Astrocyte (in vitro differentiated cells and primary cell): ENCODE measurements around the gene RCCD1. TPM values are rescaled to one million over a fixed set of nuclear protein-coding genes. Genes with fewer than 3 reads are reported as not detected.

Experiments
- DNase-seq: peaks from one replicate; pipeline ENCODE4 v3.0.0-alpha.2; 2010; ENCODE audit warnings: low read depth
- FAIRE-seq: peaks from 2 replicates; lab custom pipeline; 2011; peaks lifted over from hg19 to GRCh38; lab: Jason Lieb, UNC
- H2AFZ ChIP-seq: 2 replicates; pipeline ENCODE4 v1.6.0; 2012; ENCODE audit warnings: low read depth, low read length, inconsistent platforms
- H3K27ac ChIP-seq: 2 replicates; pipeline ENCODE4 v1.5.1; 2011; ENCODE audit warnings: low read depth, low read length, inconsistent platforms
- H3K27me3 ChIP-seq: 2 replicates; pipeline ENCODE4 v1.6.0; 2011; ENCODE audit warnings: low read length, inconsistent platforms; ENCODE audit not compliant: insufficient read depth
- H3K36me3 ChIP-seq: 2 replicates; pipeline ENCODE4 v1.5.1; 2011; ENCODE audit warnings: low read length, inconsistent platforms; ENCODE audit not compliant: insufficient read depth
- H3K4me1 ChIP-seq: 2 replicates; pipeline ENCODE4 v1.5.1; 2011; ENCODE audit warnings: low read length, inconsistent platforms; ENCODE audit not compliant: insufficient read depth
- H3K4me2 ChIP-seq: 2 replicates; pipeline ENCODE4 v1.6.0; 2012; ENCODE audit warnings: low read length, inconsistent platforms
- H3K4me3 ChIP-seq: 2 replicates; pipeline ENCODE4 v1.5.1; 2011; ENCODE audit warnings: low read depth, mild to moderate bottlenecking, low read length, inconsistent platforms; ENCODE audit not compliant: insufficient read depth
- H3K79me2 ChIP-seq: 2 replicates; pipeline ENCODE4 v1.6.0; 2012; ENCODE audit warnings: mild to moderate bottlenecking, low read length, inconsistent platforms; ENCODE audit not compliant: insufficient read depth
- H3K9ac ChIP-seq: 2 replicates; pipeline ENCODE4 v1.6.0; 2012; ENCODE audit warnings: mild to moderate bottlenecking, low read length, inconsistent platforms
- H3K9me3 ChIP-seq: 2 replicates; pipeline ENCODE4 v1.5.1; 2012; ENCODE audit warnings: low read depth, mild to moderate bottlenecking, low read length, inconsistent platforms; ENCODE audit not compliant: insufficient read depth
- H4K20me1 ChIP-seq: 2 replicates; pipeline ENCODE4 v1.6.0; 2012; ENCODE audit warnings: low read length, inconsistent platforms; ENCODE audit not compliant: insufficient read depth
- H3K27ac Mint-ChIP-seq: one replicate; pipeline ENCODE4 v1.8.0; 2021; ENCODE audit warnings: mild to moderate bottlenecking, mixed read lengths; ENCODE audit not compliant: unreplicated experiment
- H3K27me3 Mint-ChIP-seq: one replicate; pipeline ENCODE4 v1.8.0; 2021; ENCODE audit warnings: low read depth, mixed read lengths; ENCODE audit not compliant: unreplicated experiment
- H3K36me3 Mint-ChIP-seq: one replicate; pipeline ENCODE4 v1.8.0; 2021; ENCODE audit warnings: low read depth, mixed read lengths; ENCODE audit not compliant: unreplicated experiment
- H3K4me1 Mint-ChIP-seq: one replicate; pipeline ENCODE4 v1.8.0; 2021; ENCODE audit warnings: low read depth, mixed read lengths; ENCODE audit not compliant: unreplicated experiment
- H3K4me3 Mint-ChIP-seq: one replicate; pipeline ENCODE4 v1.8.0; 2021; ENCODE audit warnings: mild to moderate bottlenecking, moderate library complexity, mixed read lengths; ENCODE audit not compliant: unreplicated experiment
- H3K9me3 Mint-ChIP-seq: one replicate; pipeline ENCODE4 v1.8.0; 2021; ENCODE audit warnings: mild to moderate bottlenecking, mixed read lengths; ENCODE audit not compliant: unreplicated experiment
- EZH2 ChIP-seq: IDR thresholded peaks from 2 replicates; pipeline ENCODE4 v1.6.1; 2012; ENCODE audit warnings: mild to moderate bottlenecking, low read length, inconsistent platforms; ENCODE audit not compliant: insufficient read depth
- total RNA-seq: library from RNA; stranded (reverse); gene quantifications from 2 replicates; pipeline ENCODE4 v1.2.1, GENCODE V29; 2021
- TF ChIP-seq, protein P1 (sequence below): IDR thresholded peaks from 2 replicates; pipeline ENCODE4 v1.5.1; 2011; ENCODE audit warnings: low read depth, mild to moderate bottlenecking, inconsistent platforms, low read length, moderate library complexity; ENCODE audit not compliant: insufficient read depth

Gene RCCD1
- total RNA-seq, 1 donor from 2014 or later = 6.8 TPM

DNA sequence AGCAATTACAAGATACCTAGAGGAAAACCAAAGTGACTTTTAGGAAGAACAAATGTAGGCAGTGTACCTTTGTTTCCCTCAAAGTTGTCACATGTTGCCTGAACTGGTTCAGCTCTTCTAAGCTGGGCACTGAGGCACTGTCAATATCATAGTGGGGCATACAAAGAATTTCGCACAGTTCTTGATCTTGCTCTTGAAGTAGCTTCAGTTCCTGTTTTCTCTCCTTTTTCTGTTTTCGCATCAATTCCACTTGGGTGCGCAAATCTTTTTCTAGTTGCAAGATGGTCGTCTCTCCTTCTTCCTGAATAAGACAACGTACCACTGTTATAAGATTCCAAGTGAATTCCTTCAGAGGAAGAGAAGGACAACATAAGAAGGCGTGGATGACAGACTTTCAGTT lies 27.0 kb downstream of the RCCD1 start:
- Histone ChIP-seq H3K27me3 (no peaks in the 10 kb centered on the region), H3K79me2 (peaks cover 37% of the 10 kb centered on the region), H3K9ac (no peak overlapping the region), H4K20me1 (no peaks in the 10 kb centered on the region), H2AFZ (no peak overlapping the region), H3K4me2 (no peak overlapping the region), H3K4me1 (no peaks in the 10 kb centered on the region), H3K9me3 (no peaks in the 10 kb centered on the region), H3K36me3 (peaks cover 31% of the 10 kb centered on the region), H3K27ac (no peak overlapping the region), H3K4me3 (no peak overlapping the region)
- Mint-ChIP-seq H3K4me1 (peaks cover 5% of the 10 kb centered on the region), H3K36me3 (no peaks in the 10 kb centered on the region), H3K9me3 (no peaks in the 10 kb centered on the region), H3K27ac (no peak overlapping the region), H3K4me3 (no peak overlapping the region), H3K27me3 (no peaks in the 10 kb centered on the region)
- TF ChIP-seq, protein P1, sequence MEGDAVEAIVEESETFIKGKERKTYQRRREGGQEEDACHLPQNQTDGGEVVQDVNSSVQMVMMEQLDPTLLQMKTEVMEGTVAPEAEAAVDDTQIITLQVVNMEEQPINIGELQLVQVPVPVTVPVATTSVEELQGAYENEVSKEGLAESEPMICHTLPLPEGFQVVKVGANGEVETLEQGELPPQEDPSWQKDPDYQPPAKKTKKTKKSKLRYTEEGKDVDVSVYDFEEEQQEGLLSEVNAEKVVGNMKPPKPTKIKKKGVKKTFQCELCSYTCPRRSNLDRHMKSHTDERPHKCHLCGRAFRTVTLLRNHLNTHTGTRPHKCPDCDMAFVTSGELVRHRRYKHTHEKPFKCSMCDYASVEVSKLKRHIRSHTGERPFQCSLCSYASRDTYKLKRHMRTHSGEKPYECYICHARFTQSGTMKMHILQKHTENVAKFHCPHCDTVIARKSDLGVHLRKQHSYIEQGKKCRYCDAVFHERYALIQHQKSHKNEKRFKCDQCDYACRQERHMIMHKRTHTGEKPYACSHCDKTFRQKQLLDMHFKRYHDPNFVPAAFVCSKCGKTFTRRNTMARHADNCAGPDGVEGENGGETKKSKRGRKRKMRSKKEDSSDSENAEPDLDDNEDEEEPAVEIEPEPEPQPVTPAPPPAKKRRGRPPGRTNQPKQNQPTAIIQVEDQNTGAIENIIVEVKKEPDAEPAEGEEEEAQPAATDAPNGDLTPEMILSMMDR = no peak
- TF ChIP-seq EZH2 = no peak
- DNase-seq (no peak), FAIRE-seq (no peak)

DNA sequence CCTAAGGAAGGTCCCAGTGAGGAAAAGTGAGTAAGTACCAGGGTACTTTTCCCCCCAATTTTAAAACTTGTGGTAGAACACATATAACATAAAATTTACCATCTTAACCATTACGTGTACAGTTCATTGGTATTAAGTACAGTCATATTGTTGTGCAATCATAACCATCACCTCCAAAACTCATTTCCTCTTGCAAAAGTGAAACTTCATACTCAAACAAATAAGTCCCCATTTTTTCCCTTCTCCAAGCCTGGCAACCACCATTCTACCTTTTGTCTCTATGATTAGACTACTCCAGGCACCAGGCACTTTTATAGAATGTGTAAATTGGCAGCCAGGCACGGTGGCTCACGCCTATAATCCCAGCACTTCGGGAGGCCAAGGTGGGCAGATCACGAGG lies 27.5 kb downstream of the RCCD1 start:
- no peak for FAIRE-seq
- Histone ChIP-seq H3K27me3 (no peaks in the 10 kb centered on the region), H4K20me1 (no peaks in the 10 kb centered on the region), H3K4me1 (no peaks in the 10 kb centered on the region), H3K4me3 (no peak overlapping the region), H3K9ac (no peak overlapping the region), H3K4me2 (no peak overlapping the region), H3K9me3 (no peaks in the 10 kb centered on the region), H3K36me3 (peaks cover 31% of the 10 kb centered on the region), H2AFZ (no peak overlapping the region), H3K27ac (no peak overlapping the region), H3K79me2 (peaks cover 41% of the 10 kb centered on the region)
- no peaks in the 10 kb centered on the region for H3K9me3 Mint-ChIP-seq
- peaks cover 5% of the 10 kb centered on the region for H3K4me1 Mint-ChIP-seq
- TF ChIP-seq, protein P1 = no peak
- no peak for TF ChIP-seq EZH2
- no peaks in the 10 kb centered on the region for H3K36me3 Mint-ChIP-seq
- H3K27ac Mint-ChIP-seq = no peak overlapping the region
- H3K27me3 Mint-ChIP-seq = no peaks in the 10 kb centered on the region
- no peak overlapping the region for H3K4me3 Mint-ChIP-seq
- DNase-seq = no peak

DNA sequence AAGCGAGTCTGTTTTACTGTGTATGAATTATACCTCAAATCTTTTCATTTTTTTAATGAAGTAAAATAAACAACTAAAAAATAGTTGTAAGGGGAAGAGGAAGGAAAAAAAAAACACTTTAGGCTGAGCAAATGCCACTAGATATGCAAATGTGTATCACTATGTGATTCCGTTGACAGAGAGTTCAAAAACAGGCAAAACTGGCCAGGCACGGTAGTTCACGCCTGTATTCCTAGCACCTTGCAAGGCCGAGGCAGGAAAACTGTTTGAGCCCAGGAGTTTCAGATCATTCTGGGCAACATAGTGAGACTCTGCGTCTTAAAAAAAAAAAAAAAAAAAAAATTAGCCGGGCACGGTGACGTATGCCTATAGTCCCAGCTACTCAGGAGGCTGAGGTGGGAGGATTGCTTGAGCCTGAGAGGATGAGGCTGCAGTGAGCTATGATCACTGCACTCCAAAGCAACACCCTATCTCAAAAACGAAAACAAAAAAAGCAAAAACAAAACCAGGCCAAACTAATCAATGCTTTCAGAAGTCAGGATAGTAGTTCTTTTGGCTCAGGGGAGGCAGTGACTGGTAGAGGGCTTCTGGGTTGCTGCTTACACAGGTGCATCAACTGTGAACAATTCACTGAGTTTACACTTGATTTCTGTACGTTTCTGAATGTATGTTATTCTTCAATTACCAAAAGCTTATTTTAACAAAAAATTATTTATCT lies 32.3 kb downstream of the RCCD1 start:
- no peak overlapping the region for H3K4me3 Mint-ChIP-seq
- H3K36me3 Mint-ChIP-seq = no peaks in the 10 kb centered on the region
- Histone ChIP-seq H3K4me1 (no peaks in the 10 kb centered on the region), H3K9ac (no peak overlapping the region), H3K36me3 (peaks cover 10% of the 10 kb centered on the region), H4K20me1 (peaks cover 3% of the 10 kb centered on the region), H3K9me3 (no peaks in the 10 kb centered on the region), H2AFZ (no peak overlapping the region), H3K79me2 (peaks cover 88% of the 10 kb centered on the region), H3K4me3 (no peak overlapping the region), H3K27ac (no peak overlapping the region), H3K27me3 (no peaks in the 10 kb centered on the region), H3K4me2 (no peak overlapping the region)
- H3K9me3 Mint-ChIP-seq = no peaks in the 10 kb centered on the region
- no peaks in the 10 kb centered on the region for H3K27me3 Mint-ChIP-seq
- DNase-seq = no peak
- H3K27ac Mint-ChIP-seq = no peak overlapping the region
- no peak for FAIRE-seq
- TF ChIP-seq, protein P1 = no peak
- TF ChIP-seq EZH2 = no peak
- peaks cover 13% of the 10 kb centered on the region for H3K4me1 Mint-ChIP-seq
